SK-N-SH treated with all-trans-retinoic acid at 6 μM for 48 hours (cell line): ENCODE results near the gene DAGLB.

Source experiments
- BACH2 ChIP-seq: fragments of 250-450 bp; sonication (Bioruptor Pico); IDR thresholded peaks from 2 replicates; pipeline ENCODE4 v1.9.0; 2021; ENCODE audit warnings: mild to moderate bottlenecking, borderline replicate concordance
- CSDC2 ChIP-seq: fragments of 250-450 bp; sonication (Bioruptor Pico); IDR thresholded peaks from 2 replicates; pipeline ENCODE4 v1.5.0; 2020; ENCODE audit warnings: mild to moderate bottlenecking, moderate library complexity
- GLIS3 ChIP-seq: fragments of 250-450 bp; sonication (Bioruptor Pico); IDR thresholded peaks from 2 replicates; pipeline ENCODE4 v1.5.0; 2020; ENCODE audit warnings: mild to moderate bottlenecking, moderate library complexity
- OSR1 ChIP-seq: fragments of 250-450 bp; sonication (Bioruptor Pico); IDR thresholded peaks from 2 replicates; pipeline ENCODE4 v1.8.0; 2022; ENCODE audit warnings: moderate library complexity, mild to moderate bottlenecking, inconsistent platforms
- POU6F1 ChIP-seq: fragments of 250-450 bp; sonication (Bioruptor Pico); IDR thresholded peaks from 2 replicates; pipeline ENCODE4 v1.8.0; 2021; ENCODE audit warnings: low read depth, mild to moderate bottlenecking, moderate library complexity, borderline replicate concordance
- RARB ChIP-seq: fragments of 250-450 bp; sonication (Bioruptor Pico); IDR thresholded peaks from 2 replicates; pipeline ENCODE4 v1.8.0; 2021; ENCODE audit warnings: mild to moderate bottlenecking, moderate library complexity
- SNAI2 ChIP-seq: fragments of 250-450 bp; sonication (Bioruptor Pico); IDR thresholded peaks from 2 replicates; pipeline ENCODE4 v1.5.0; 2020; ENCODE audit warnings: mild to moderate bottlenecking, moderate library complexity
- TCF4 ChIP-seq: fragments of 250-450 bp; sonication (Bioruptor Pico); IDR thresholded peaks from 2 replicates; pipeline ENCODE4 v1.8.0; 2021; ENCODE audit warnings: mild to moderate bottlenecking, moderate library complexity, borderline replicate concordance
- TOX ChIP-seq: fragments of 250-450 bp; sonication (Bioruptor Pico); IDR thresholded peaks from 2 replicates; pipeline ENCODE4 v1.8.0; 2021; ENCODE audit warnings: mild to moderate bottlenecking, moderate library complexity, borderline replicate concordance
- ZC3H10 ChIP-seq: fragments of 250-450 bp; sonication (Bioruptor Pico); IDR thresholded peaks from 2 replicates; pipeline ENCODE4 v1.5.1; 2021; ENCODE audit warnings: mild to moderate bottlenecking, moderate library complexity
- ZFP3 ChIP-seq: fragments of 250-450 bp; sonication (Bioruptor Pico); IDR thresholded peaks from 2 replicates; pipeline ENCODE4 v1.5.0; 2020; ENCODE audit warnings: mild to moderate bottlenecking, moderate library complexity
- ZNF565 ChIP-seq: fragments of 450-650 bp; formaldehyde crosslinking; conservative IDR thresholded peaks from 2 replicates; pipeline ENCODE4 v1.5.0; 2020; ENCODE audit warnings: low read depth, mild to moderate bottlenecking, moderate library complexity
- ZNF70 ChIP-seq: fragments of 450-650 bp; formaldehyde crosslinking; IDR thresholded peaks from 2 replicates; pipeline ENCODE4 v1.5.0; 2020; ENCODE audit warnings: mild to moderate bottlenecking, moderate library complexity
- TF ChIP-seq, protein P1 (sequence below): fragments of 250-450 bp; sonication (Bioruptor Pico); IDR thresholded peaks from 2 replicates; pipeline ENCODE4 v1.5.0; 2020; ENCODE audit warnings: mild to moderate bottlenecking, moderate library complexity

GRCh38 chr7:6447581-6448199 is at the start of gene DAGLB:
- TF ChIP-seq SNAI2 (CRISPR knock-in tag) (no peak), ZNF70 (no peak), ZFP3 (CRISPR knock-in tag) (no peak), TOX (no peak), ZNF565 (no peak), TCF4 (CRISPR knock-in tag) (no peak), OSR1 (CRISPR knock-in tag) (no peak), POU6F1 (CRISPR knock-in tag) (no peak), RARB (CRISPR knock-in tag) (no peak), GLIS3 (no peak), CSDC2 (CRISPR knock-in tag) (no peak), ZC3H10 (CRISPR knock-in tag) (no peak), BACH2 (CRISPR knock-in tag) (no peak)
- TF ChIP-seq, protein P1, sequence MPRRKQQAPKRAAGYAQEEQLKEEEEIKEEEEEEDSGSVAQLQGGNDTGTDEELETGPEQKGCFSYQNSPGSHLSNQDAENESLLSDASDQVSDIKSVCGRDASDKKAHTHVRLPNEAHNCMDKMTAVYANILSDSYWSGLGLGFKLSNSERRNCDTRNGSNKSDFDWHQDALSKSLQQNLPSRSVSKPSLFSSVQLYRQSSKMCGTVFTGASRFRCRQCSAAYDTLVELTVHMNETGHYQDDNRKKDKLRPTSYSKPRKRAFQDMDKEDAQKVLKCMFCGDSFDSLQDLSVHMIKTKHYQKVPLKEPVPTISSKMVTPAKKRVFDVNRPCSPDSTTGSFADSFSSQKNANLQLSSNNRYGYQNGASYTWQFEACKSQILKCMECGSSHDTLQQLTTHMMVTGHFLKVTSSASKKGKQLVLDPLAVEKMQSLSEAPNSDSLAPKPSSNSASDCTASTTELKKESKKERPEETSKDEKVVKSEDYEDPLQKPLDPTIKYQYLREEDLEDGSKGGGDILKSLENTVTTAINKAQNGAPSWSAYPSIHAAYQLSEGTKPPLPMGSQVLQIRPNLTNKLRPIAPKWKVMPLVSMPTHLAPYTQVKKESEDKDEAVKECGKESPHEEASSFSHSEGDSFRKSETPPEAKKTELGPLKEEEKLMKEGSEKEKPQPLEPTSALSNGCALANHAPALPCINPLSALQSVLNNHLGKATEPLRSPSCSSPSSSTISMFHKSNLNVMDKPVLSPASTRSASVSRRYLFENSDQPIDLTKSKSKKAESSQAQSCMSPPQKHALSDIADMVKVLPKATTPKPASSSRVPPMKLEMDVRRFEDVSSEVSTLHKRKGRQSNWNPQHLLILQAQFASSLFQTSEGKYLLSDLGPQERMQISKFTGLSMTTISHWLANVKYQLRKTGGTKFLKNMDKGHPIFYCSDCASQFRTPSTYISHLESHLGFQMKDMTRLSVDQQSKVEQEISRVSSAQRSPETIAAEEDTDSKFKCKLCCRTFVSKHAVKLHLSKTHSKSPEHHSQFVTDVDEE, result no peak
